Testis (tissue), 3 donors: ENCODE measurements around the gene ASAP2. TPM values are rescaled to one million over a fixed set of nuclear protein-coding genes. Genes with fewer than 3 reads are reported as not detected.

ENCODE experiments used
- DNase-seq: peaks from one replicate; pipeline ENCODE4 v3.0.0-alpha.2; 2019
- H3K27ac ChIP-seq, 2 donors: fragments of 200-600 bp; sonication (generic); one replicate each; pipeline ENCODE4 v1.5.1; 2019
- H3K27me3 ChIP-seq: fragments of 200-600 bp; sonication (generic); one replicate; pipeline ENCODE4 v1.5.1; 2019
- H3K36me3 ChIP-seq: fragments of 200-600 bp; sonication (generic); one replicate; pipeline ENCODE4 v1.5.1; 2017; ENCODE audit warnings: low read depth; ENCODE audit errors: missing control alignments
- H3K4me1 ChIP-seq: fragments of 200-600 bp; sonication (generic); one replicate; pipeline ENCODE4 v1.5.1; 2019
- H3K4me3 ChIP-seq, 2 donors: fragments of 200-600 bp; sonication (generic); one replicate each; pipeline ENCODE4 v1.5.1; 2017 to 2019
- H3K9me3 ChIP-seq: fragments of 200-600 bp; sonication (generic); one replicate; pipeline ENCODE4 v1.5.1; 2017
- CTCF ChIP-seq, 3 experiments: fragments of 450-650 bp in 2 of 3; fragments of 200-600 bp in 1 of 3; sonication (generic) in 1 of 3; IDR thresholded peaks; one replicate each; pipeline ENCODE4 v1.5.1; 2016 to 2019; ENCODE audit warnings: antibody characterized with exemption in 3 of 3, mild to moderate bottlenecking in 2 of 3, moderate library complexity in 1 of 3
- POLR2A ChIP-seq: fragments of 450-650 bp; IDR thresholded peaks from one replicate; pipeline ENCODE4 v1.6.1; 2017; ENCODE audit warnings: antibody characterized with exemption, mild to moderate bottlenecking, moderate library complexity
- WGBS, 2 donors: methylation state at CpG; one replicate each; pipeline ENCODE4 v1.1.5; 2018; 5-methylcytosine and 5-hydroxymethylcytosine counted together
- intact Hi-C: fragments of 100-400 bp; cut with DNase I; formaldehyde crosslinking; loops from one replicate; pipeline ENCODE4 v1.15.1; 2023; ENCODE audit warnings: low total_unique reads
- polyA plus RNA-seq: library from polyadenylated mRNA; stranded (reverse); fragments of 350-450 nt; fragmentation: Illumina TruSeq; extraction: RNeasy Lipid Tissue Mini Kit (QIAGEN cat#74804); gene quantifications from one replicate; pipeline ENCODE4 v1.2.3, GENCODE V29; 2014; ENCODE audit warnings: low read depth, low replicate concordance; ENCODE audit not compliant: insufficient read depth
- total RNA-seq, 2 donors: library from RNA; depleted of rRNA; stranded (reverse); fragments of >200 nt; gene quantifications; one replicate each; pipeline ENCODE4 v1.2.3, GENCODE V29; 2016

Gene ASAP2
- total and polyA plus RNA-seq, 3 donors from 2014 or later = 42.4 to 87.2 (median 79.0) TPM

- DNase-seq = no peak
- Histone ChIP-seq H3K4me1 (no peaks in the 10 kb centered on the region), H3K27me3 (no peaks in the 10 kb centered on the region), H3K36me3 (no peaks in the 10 kb centered on the region), H3K27ac (no peak overlapping the region), H3K4me3 (no peak overlapping the region), H3K9me3 (no peaks in the 10 kb centered on the region)
- intact Hi-C loops = no loop called here
- WGBS, 2 donors = 83 to 84% methylated on average over 6 to 8 of the region's 8 CpGs
- TF ChIP-seq CTCF (IDR thresholded peaks at IDR 0.05) (no peak), POLR2A (no peak)
Observed at GRCh38 chr2:9163306-9164111, 43.1 kb upstream of the ASAP2 start.

GRCh38 chr2:9164112-9164608 is 42.5 kb upstream of the ASAP2 start:
- Histone ChIP-seq H3K27ac (no peak overlapping the region), H3K27me3 (no peaks in the 10 kb centered on the region), H3K36me3 (no peaks in the 10 kb centered on the region), H3K9me3 (no peaks in the 10 kb centered on the region), H3K4me3 (no peak overlapping the region), H3K4me1 (no peaks in the 10 kb centered on the region)
- intact Hi-C loops = no loop called here
- 88 to 90% methylated on average over 3 to 4 of the region's 4 CpGs for WGBS, 2 donors
- DNase-seq = no peak
- TF ChIP-seq POLR2A (no peak), CTCF (IDR thresholded peaks at IDR 0.05) (no peak)

GRCh38 chr2:9165625-9166024 is 41.0 kb upstream of the ASAP2 start:
- Histone ChIP-seq H3K4me1 (no peaks in the 10 kb centered on the region), H3K27ac (no peak overlapping the region), H3K4me3 (no peak overlapping the region), H3K9me3 (no peaks in the 10 kb centered on the region), H3K36me3 (no peaks in the 10 kb centered on the region), H3K27me3 (no peaks in the 10 kb centered on the region)
- intact Hi-C loops = no loop called here
- 94 to 96% methylated on average over 5 of the region's 5 CpGs for WGBS, 2 donors
- TF ChIP-seq POLR2A (no peak), CTCF (IDR thresholded peaks at IDR 0.05) (no peak)
- no peak for DNase-seq

GRCh38 chr2:9166579-9167377 is 39.8 kb upstream of the ASAP2 start:
- Histone ChIP-seq H3K27ac (no peak overlapping the region), H3K36me3 (no peaks in the 10 kb centered on the region), H3K4me1 (no peaks in the 10 kb centered on the region), H3K4me3 (no peak overlapping the region), H3K9me3 (no peaks in the 10 kb centered on the region), H3K27me3 (no peaks in the 10 kb centered on the region)
- no peak for TF ChIP-seq CTCF (IDR thresholded peaks at IDR 0.05)
- no peak for TF ChIP-seq POLR2A
- intact Hi-C loops = no loop called here
- no peak for DNase-seq
- WGBS, 2 donors = 87 to 89% methylated on average over 8 to 11 of the region's 11 CpGs
